ENCODE results near the gene FGF12.

Gene FGF12

DNA sequence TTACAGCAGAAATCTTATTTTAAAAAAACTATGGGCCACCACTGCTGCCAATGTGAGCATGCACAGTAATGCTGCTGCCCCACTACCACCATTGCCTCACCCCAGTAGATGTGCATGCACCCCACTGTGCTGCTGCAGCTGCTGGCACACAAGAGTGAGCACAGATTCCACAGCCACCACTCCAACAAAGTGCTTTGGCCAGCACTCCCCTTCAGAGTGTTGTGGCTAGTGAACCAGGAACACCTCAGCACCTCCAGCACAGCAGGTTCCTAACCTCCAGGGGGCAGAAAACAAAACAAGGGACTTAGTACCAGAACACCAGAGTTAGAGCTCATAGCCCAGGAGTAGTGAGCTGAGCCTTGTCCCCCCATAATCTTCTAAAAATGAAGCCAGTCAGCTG, 636.8 kb downstream of the FGF12 start:
- Histone ChIP-seq H3K9me3 (ENCODE audit: control insufficient read depth in 2 of 2, low read length in 2 of 2) (no peaks in the 10 kb centered on the region), H3K4me1 (ENCODE audit: control insufficient read depth in 2 of 2, insufficient read depth in 2 of 2, low read length in 2 of 2) (no peaks in the 10 kb centered on the region), H3K36me3 (ENCODE audit: control insufficient read depth in 2 of 2, insufficient read depth in 2 of 2, low read length in 2 of 2) (no peaks in the 10 kb centered on the region), H3K9ac (ENCODE audit: low read depth in 1 of 2, low read length in 2 of 2) (no peak overlapping the region), H3K27ac (ENCODE audit: low read depth in 2 of 2, low read length in 2 of 2) (no peak overlapping the region), H3K4me3 (ENCODE audit: low read length in 2 of 2) (no peak overlapping the region), H3K27me3 (ENCODE audit: control insufficient read depth in 2 of 2, insufficient read depth in 2 of 2, low read length in 2 of 2) (no peaks in the 10 kb centered on the region)

Data from mucosa of rectum (tissue), 2 donors.